A673 (cell line): ENCODE data around the gene APOC4. TPM values are rescaled to one million over a fixed set of nuclear protein-coding genes. Genes with fewer than 3 reads are reported as not detected.

Experiments
- BruUV-seq: library from RNA; stranded (reverse); fragments of 400-500 nt; replicated peaks from 2 replicates; lab custom pipeline; 2021; lab: Mats Ljungman, UMichigan
- CTCF ChIA-PET: fragments of 300-600 bp; sonication (Branson Sonifier 250); formaldehyde crosslinking; loops from one replicate; lab custom pipeline; 2022; ENCODE audit warnings: antibody characterized with exemption; lab: Charles Lee
- POLR2A ChIA-PET: fragments of 300-600 bp; sonication (Branson Sonifier 250); formaldehyde crosslinking; loops from one replicate; lab custom pipeline; 2022; ENCODE audit warnings: antibody characterized with exemption; ENCODE audit not compliant: low non-redundant PET; lab: Charles Lee
- DNase-seq: peaks from one replicate; pipeline ENCODE4 v3.0.0-alpha.2; 2015; ENCODE audit warnings: low spot score
- H3K27ac ChIP-seq: fragments of 200-600 bp; sonication (generic); 2 replicates; pipeline ENCODE4 v1.5.1; 2016; ENCODE audit warnings: mixed run types, low read depth, mild to moderate bottlenecking, mixed read lengths, antibody characterized with exemption, low read length; ENCODE audit not compliant: poor library complexity, severe bottlenecking
- H3K27me3 ChIP-seq: fragments of 200-600 bp; sonication (generic); replicated peaks from 2 replicates; pipeline ENCODE4 v1.6.1; 2017; ENCODE audit warnings: mixed run types, low read depth, mild to moderate bottlenecking, mixed read lengths, antibody characterized with exemption, low read length; ENCODE audit not compliant: insufficient read depth, poor library complexity
- H3K36me3 ChIP-seq: fragments of 200-600 bp; sonication (generic); 2 replicates; pipeline ENCODE4 v1.6.1; 2016; ENCODE audit warnings: mixed run types, mild to moderate bottlenecking, mixed read lengths, antibody characterized with exemption, low read length; ENCODE audit not compliant: insufficient read depth, poor library complexity, severe bottlenecking
- H3K4me1 ChIP-seq: fragments of 200-600 bp; sonication (generic); 2 replicates; pipeline ENCODE4 v1.6.1; 2017; ENCODE audit warnings: mixed run types, mild to moderate bottlenecking, mixed read lengths, antibody characterized with exemption, low read length; ENCODE audit not compliant: insufficient read depth, poor library complexity, severe bottlenecking
- H3K4me3 ChIP-seq: fragments of 200-600 bp; sonication (generic); 2 replicates; pipeline ENCODE4 v1.5.1; 2016; ENCODE audit warnings: low read depth, mixed run types, mild to moderate bottlenecking, mixed read lengths, low read length; ENCODE audit not compliant: poor library complexity, severe bottlenecking
- H3K9me3 ChIP-seq: fragments of 200-600 bp; sonication (generic); 2 replicates; pipeline ENCODE4 v1.6.1; 2016; ENCODE audit warnings: mixed run types, low read depth, mild to moderate bottlenecking, mixed read lengths, antibody characterized with exemption, low read length; ENCODE audit not compliant: poor library complexity, severe bottlenecking
- EZH2 ChIP-seq: fragments of 200-600 bp; sonication (generic); IDR thresholded peaks from 2 replicates; pipeline ENCODE4 v1.6.1; 2017; ENCODE audit warnings: borderline replicate concordance, low read depth, mild to moderate bottlenecking, mixed read lengths, antibody characterized with exemption, low read length; ENCODE audit not compliant: poor library complexity, severe bottlenecking
- intact Hi-C: fragments of 100-400 bp; cut with micrococcal nuclease; formaldehyde crosslinking; loops from one replicate; pipeline ENCODE4 v1.10.0; 2022; ENCODE audit not compliant: unreplicated experiment
- total RNA-seq: library from RNA; stranded (reverse); gene quantifications from 2 replicates; pipeline ENCODE4 v1.2.3, GENCODE V29; 2021
- TF ChIP-seq, protein P1 (sequence below): fragments of 300-800, 200-600 bp; sonication (generic); conservative IDR thresholded peaks from 2 replicates; pipeline ENCODE4 v1.5.1; 2017; ENCODE audit warnings: low read depth, mild to moderate bottlenecking, antibody characterized with exemption, low read length, moderate library complexity, mixed read lengths

The APOC4 gene
- total RNA-seq, 1 experiment from 2014 or later = not detected

DNA sequence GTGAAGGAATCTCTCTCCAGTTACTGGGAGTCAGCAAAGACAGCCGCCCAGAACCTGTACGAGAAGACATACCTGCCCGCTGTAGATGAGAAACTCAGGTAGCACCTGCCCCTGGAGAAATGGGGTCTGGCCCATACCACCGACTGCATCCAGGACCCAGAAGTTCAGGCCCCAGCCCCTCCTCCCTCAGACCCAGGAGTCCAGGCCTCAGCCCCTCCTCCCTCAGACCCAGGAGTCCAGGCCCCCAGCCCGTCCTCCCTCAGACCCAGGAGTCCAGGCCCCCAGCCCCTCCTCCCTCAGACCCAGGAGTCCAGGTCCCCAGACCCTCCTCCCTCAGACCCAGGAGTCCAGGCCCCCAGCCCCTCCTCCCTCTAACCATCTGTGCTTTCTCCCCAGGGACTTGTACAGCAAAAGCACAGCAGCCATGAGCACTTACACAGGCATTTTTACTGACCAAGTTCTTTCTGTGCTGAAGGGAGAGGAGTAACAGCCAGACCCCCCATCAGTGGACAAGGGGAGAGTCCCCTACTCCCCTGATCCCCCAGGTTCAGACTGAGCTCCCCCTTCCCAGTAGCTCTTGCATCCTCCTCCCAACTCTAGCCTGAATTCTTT, 6.8 kb downstream of the APOC4 start:
- no peak for TF ChIP-seq EZH2
- TF ChIP-seq, protein P1, sequence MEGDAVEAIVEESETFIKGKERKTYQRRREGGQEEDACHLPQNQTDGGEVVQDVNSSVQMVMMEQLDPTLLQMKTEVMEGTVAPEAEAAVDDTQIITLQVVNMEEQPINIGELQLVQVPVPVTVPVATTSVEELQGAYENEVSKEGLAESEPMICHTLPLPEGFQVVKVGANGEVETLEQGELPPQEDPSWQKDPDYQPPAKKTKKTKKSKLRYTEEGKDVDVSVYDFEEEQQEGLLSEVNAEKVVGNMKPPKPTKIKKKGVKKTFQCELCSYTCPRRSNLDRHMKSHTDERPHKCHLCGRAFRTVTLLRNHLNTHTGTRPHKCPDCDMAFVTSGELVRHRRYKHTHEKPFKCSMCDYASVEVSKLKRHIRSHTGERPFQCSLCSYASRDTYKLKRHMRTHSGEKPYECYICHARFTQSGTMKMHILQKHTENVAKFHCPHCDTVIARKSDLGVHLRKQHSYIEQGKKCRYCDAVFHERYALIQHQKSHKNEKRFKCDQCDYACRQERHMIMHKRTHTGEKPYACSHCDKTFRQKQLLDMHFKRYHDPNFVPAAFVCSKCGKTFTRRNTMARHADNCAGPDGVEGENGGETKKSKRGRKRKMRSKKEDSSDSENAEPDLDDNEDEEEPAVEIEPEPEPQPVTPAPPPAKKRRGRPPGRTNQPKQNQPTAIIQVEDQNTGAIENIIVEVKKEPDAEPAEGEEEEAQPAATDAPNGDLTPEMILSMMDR = no peak
- BruUV-seq = no TSS peak
- Histone ChIP-seq H3K4me1 (peaks cover 2% of the 10 kb centered on the region), H3K4me3 (no peak overlapping the region), H3K27me3 (no peaks in the 10 kb centered on the region), H3K27ac (no peak overlapping the region), H3K9me3 (no peaks in the 10 kb centered on the region), H3K36me3 (no peaks in the 10 kb centered on the region)
- intact Hi-C loops = no loop called here
- CTCF ChIA-PET = no interaction called here
- POLR2A ChIA-PET = no interaction called here
- no peak for DNase-seq

DNA sequence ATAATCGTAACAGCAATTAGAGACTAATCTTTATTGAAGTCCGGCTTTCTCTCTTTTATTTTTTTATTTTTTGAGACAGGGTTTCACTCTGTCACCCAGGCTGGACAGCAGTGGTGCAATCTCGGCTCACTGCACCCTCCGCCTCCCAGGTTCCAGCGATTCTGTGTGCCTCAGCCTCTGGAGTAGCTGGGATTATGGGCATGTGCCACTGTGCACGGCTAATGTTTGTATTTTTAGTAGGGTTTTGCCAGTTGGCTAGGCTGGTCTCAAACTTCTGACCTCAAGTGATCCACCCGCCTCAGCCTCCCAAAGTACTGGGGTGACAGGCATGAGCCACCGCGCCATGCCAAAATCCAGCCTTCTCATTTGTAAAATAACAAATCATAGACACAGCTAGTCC, 7.5 kb downstream of the APOC4 start:
- ChIA-PET POLR2A (no interaction called here), CTCF (interaction anchor here (0.6 kb wide), 1 partner anchor 34 kb away, joined by 10 read pairs; no protein-coding TSS in a partner anchor)
- Histone ChIP-seq H3K27me3 (no peaks in the 10 kb centered on the region), H3K27ac (no peak overlapping the region), H3K9me3 (no peaks in the 10 kb centered on the region), H3K4me3 (no peak overlapping the region), H3K36me3 (no peaks in the 10 kb centered on the region), H3K4me1 (peaks cover 6% of the 10 kb centered on the region)
- BruUV-seq = no TSS peak
- no peak for DNase-seq
- intact Hi-C loops = no loop called here
- TF ChIP-seq, protein P1 = no peak
- no peak for TF ChIP-seq EZH2

DNA sequence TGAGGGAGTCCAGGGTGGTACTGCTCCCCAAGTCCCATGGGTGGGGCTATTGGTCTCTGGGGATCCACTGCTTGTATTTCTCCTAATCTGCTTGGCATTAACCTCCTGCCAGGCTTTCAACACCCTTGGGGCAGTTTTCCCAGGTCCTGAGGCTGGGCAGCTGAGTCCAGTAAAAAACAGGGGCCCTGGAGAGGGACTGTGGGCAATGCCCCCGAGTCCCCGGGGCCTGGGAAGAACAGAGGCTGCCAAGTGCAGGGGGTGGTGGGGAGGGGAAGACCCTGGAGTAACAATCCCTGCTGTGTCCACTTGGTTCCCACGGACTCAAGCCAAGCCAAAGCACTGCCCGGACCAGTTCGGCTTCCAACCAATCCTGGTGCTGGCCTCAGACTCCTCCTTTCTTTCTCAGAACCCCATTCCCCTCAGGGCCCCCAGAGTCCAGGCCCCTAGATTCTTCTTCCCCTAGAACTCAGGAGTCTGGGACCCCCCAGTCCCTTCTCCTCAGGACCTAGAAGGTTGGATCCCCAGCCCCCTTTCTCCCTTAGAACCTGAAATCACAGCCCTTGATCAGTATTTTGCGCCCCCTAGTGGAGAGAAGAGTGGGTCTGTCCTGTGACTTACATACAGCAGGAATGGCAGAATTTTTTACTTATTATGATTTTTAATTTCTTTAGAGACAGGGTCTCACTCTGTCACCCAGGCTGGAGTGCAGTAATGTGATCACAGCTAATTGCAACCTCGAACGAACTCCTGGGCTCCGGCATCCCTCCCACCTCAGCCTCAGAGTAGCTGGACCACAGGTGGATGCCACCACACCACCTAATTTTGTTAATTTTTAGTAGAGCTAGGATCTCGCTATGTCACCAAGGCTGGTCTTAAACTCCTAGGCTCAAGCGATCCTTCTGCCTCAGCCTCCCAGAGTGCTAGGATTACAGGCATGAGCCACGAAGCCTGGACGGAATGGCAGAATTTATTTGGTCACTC, 9.4 kb downstream of the APOC4 start:
- ChIA-PET POLR2A (no interaction called here), CTCF (interaction anchor here (0.6 to 0.9 kb wide), 3 partner anchors 41 to 228 kb away, joined by 3 to 10 read pairs (median 7); no protein-coding TSS in a partner anchor)
- no TSS peak for BruUV-seq
- peak; percentile 87 for DNase-seq
- TF ChIP-seq EZH2 = no peak
- TF ChIP-seq, protein P1 = peak; percentile 90
- Histone ChIP-seq H3K9me3 (no peaks in the 10 kb centered on the region), H3K4me3 (no peak overlapping the region), H3K36me3 (no peaks in the 10 kb centered on the region), H3K27ac (no peak overlapping the region), H3K4me1 (peaks cover 14% of the 10 kb centered on the region), H3K27me3 (no peaks in the 10 kb centered on the region)
- intact Hi-C loops = loop anchor here (2.0 to 10.0 kb wide), 4 partner anchors 47 to 267 kb away; partner anchors contain the start of gene APOE
